Parathyroid adenoma (tissue), 2 donors: Measurements from ENCODE around the gene GFI1.

ENCODE experiments used
- H2AFZ ChIP-seq: fragments of 300-600 bp; sonication (generic); one replicate; pipeline ENCODE4 v1.7.0; 2017; ENCODE audit warnings: antibody characterized with exemption, mild to moderate bottlenecking
- H3K27ac ChIP-seq: fragments of 300-600 bp; sonication (generic); one replicate; pipeline ENCODE4 v1.7.0; 2017
- H3K27me3 ChIP-seq: fragments of 300-600 bp; sonication (generic); one replicate; pipeline ENCODE4 v1.7.0; 2017; ENCODE audit warnings: low read length; ENCODE audit not compliant: control insufficient read depth, insufficient read depth
- H3K36me3 ChIP-seq: fragments of 300-600 bp; sonication (generic); one replicate; pipeline ENCODE4 v1.7.0; 2017; ENCODE audit warnings: low read length; ENCODE audit not compliant: control insufficient read depth, insufficient read depth
- H3K4me1 ChIP-seq: fragments of 300-600 bp; sonication (generic); one replicate; pipeline ENCODE4 v1.7.0; 2017; ENCODE audit warnings: control low read depth
- H3K4me2 ChIP-seq: fragments of 300-600 bp; sonication (generic); one replicate; pipeline ENCODE4 v1.7.0; 2017; ENCODE audit warnings: low read length
- H3K4me3 ChIP-seq: fragments of 300-600 bp; sonication (generic); one replicate; pipeline ENCODE4 v1.7.0; 2017; ENCODE audit warnings: low read depth, low read length
- H3K79me2 ChIP-seq: fragments of 300-600 bp; sonication (generic); one replicate; pipeline ENCODE4 v1.7.0; 2017; ENCODE audit warnings: control low read depth
- H3K9ac ChIP-seq: fragments of 300-600 bp; sonication (generic); one replicate; pipeline ENCODE4 v1.7.0; 2017; ENCODE audit warnings: mild to moderate bottlenecking
- H3K9me3 ChIP-seq: fragments of 300-600 bp; sonication (generic); one replicate; pipeline ENCODE4 v1.7.0; 2017; ENCODE audit warnings: low read length; ENCODE audit not compliant: control insufficient read depth
- CTCF ChIP-seq: fragments of 300-600 bp; sonication (generic); IDR thresholded peaks from one replicate; pipeline ENCODE4 v1.7.0; 2017; ENCODE audit warnings: antibody characterized with exemption, mild to moderate bottlenecking
- donor health status: primary hyperparathyroidism.

GFI1 gene

GRCh38 chr1:92516574-92516973 lies 29.8 kb upstream of the GFI1 start:
- Histone ChIP-seq H3K27me3 (no peaks in the 10 kb centered on the region), H3K4me3 (no peak overlapping the region), H3K4me1 (no peaks in the 10 kb centered on the region), H3K79me2 (no peaks in the 10 kb centered on the region), H2AFZ (no peak overlapping the region), H3K36me3 (no peaks in the 10 kb centered on the region), H3K4me2 (no peak overlapping the region), H3K27ac (no peak overlapping the region), H3K9ac (no peak overlapping the region), H3K9me3 (no peaks in the 10 kb centered on the region)
- no peak for TF ChIP-seq CTCF

- H3K9me3 ChIP-seq, result no peaks in the 10 kb centered on the region
- H3K4me2 ChIP-seq, result no peak overlapping the region
- no peak overlapping the region for H3K4me3 ChIP-seq
- H3K27me3 ChIP-seq, result no peaks in the 10 kb centered on the region
- no peaks in the 10 kb centered on the region for H3K36me3 ChIP-seq
- no peaks in the 10 kb centered on the region for H3K79me2 ChIP-seq
- H3K9ac ChIP-seq, result no peak overlapping the region
- no peak overlapping the region for H2AFZ ChIP-seq
- no peaks in the 10 kb centered on the region for H3K4me1 ChIP-seq
- no peak overlapping the region for H3K27ac ChIP-seq
- TF ChIP-seq CTCF, result no peak
Measured at GRCh38 chr1:92515796-92516201, 29.1 kb upstream of the GFI1 start.

GRCh38 chr1:92511541-92511940 lies 24.8 kb upstream of the GFI1 start:
- Histone ChIP-seq H3K27ac (no peak overlapping the region), H3K4me2 (no peak overlapping the region), H2AFZ (no peak overlapping the region), H3K79me2 (no peaks in the 10 kb centered on the region), H3K9me3 (no peaks in the 10 kb centered on the region), H3K4me3 (no peak overlapping the region), H3K4me1 (no peaks in the 10 kb centered on the region), H3K27me3 (no peaks in the 10 kb centered on the region), H3K9ac (no peak overlapping the region), H3K36me3 (no peaks in the 10 kb centered on the region)
- no peak for TF ChIP-seq CTCF

- Histone ChIP-seq H3K9me3 (no peaks in the 10 kb centered on the region), H3K9ac (no peak overlapping the region), H3K4me1 (no peaks in the 10 kb centered on the region), H3K36me3 (no peaks in the 10 kb centered on the region), H2AFZ (no peak overlapping the region), H3K4me2 (no peak overlapping the region), H3K4me3 (no peak overlapping the region), H3K79me2 (no peaks in the 10 kb centered on the region), H3K27ac (no peak overlapping the region), H3K27me3 (no peaks in the 10 kb centered on the region)
- TF ChIP-seq CTCF, result no peak
Measured at GRCh38 chr1:92509619-92510018, 22.9 kb upstream of the GFI1 start.

GRCh38 chr1:92505015-92505692 lies 18.4 kb upstream of the GFI1 start:
- Histone ChIP-seq H3K27me3 (no peaks in the 10 kb centered on the region), H3K9ac (no peak overlapping the region), H3K4me2 (no peak overlapping the region), H3K4me3 (no peak overlapping the region), H3K36me3 (no peaks in the 10 kb centered on the region), H3K27ac (no peak overlapping the region), H3K4me1 (no peaks in the 10 kb centered on the region), H3K79me2 (no peaks in the 10 kb centered on the region), H3K9me3 (no peaks in the 10 kb centered on the region), H2AFZ (no peak overlapping the region)
- TF ChIP-seq CTCF, result no peak
